H1 (cell line): ENCODE data around the gene TSKU. TPM values are rescaled to one million over a fixed set of nuclear protein-coding genes. Genes with fewer than 3 reads are reported as not detected.

ENCODE experiments used
- CTCF ChIA-PET: fragments of 300-600 bp; sonication (Branson Sonifier 250); formaldehyde crosslinking; loops from one replicate; lab custom pipeline; 2021; ENCODE audit not compliant: partially characterized antibody; lab: Charles Lee
- POLR2A ChIA-PET: fragments of 300-600 bp; sonication (Branson Sonifier 250); formaldehyde crosslinking; loops from one replicate; lab custom pipeline; 2021; ENCODE audit warnings: inconsistent platforms; ENCODE audit not compliant: partially characterized antibody; lab: Charles Lee
- DNase-seq, 2 experiments: peaks; one replicate each; pipeline versions ENCODE4 v3.0.0 to v3.0.0-alpha.2; 2010 to 2022; ENCODE audit warnings: low spot score in 2 of 2, low read depth in 1 of 2, mixed read lengths in 1 of 2
- FAIRE-seq: peaks from 2 replicates; lab custom pipeline; 2011; peaks lifted over from hg19 to GRCh38; lab: Jason Lieb, UNC
- H2AFZ ChIP-seq: 2 replicates; pipeline ENCODE4 v1.8.1; 2012; ENCODE audit warnings: low read length, inconsistent platforms
- H2AK5ac ChIP-seq: 2 replicates; pipeline ENCODE4 v1.6.1; 2013; ENCODE audit warnings: low read depth, low read length
- H2BK120ac ChIP-seq: replicated peaks from 2 replicates; pipeline ENCODE3; 2013; ENCODE audit warnings: low read depth, low read length, inconsistent platforms
- H2BK12ac ChIP-seq: 2 replicates; pipeline ENCODE4 v1.6.1; 2013; ENCODE audit warnings: low read depth, low read length
- H2BK15ac ChIP-seq: 2 replicates; pipeline ENCODE4 v1.6.1; 2013; ENCODE audit warnings: low read length
- H2BK20ac ChIP-seq: 2 replicates; pipeline ENCODE4 v1.6.1; 2013; ENCODE audit warnings: low read length
- H2BK5ac ChIP-seq: 2 replicates; pipeline ENCODE4 v1.6.1; 2013; ENCODE audit warnings: low read depth, low read length
- H3K14ac ChIP-seq: 2 replicates; pipeline ENCODE4 v1.6.1; 2013; ENCODE audit warnings: inconsistent platforms; ENCODE audit not compliant: insufficient read length
- H3K18ac ChIP-seq: 2 replicates; pipeline ENCODE4 v1.6.1; 2013; ENCODE audit warnings: low read length; ENCODE audit errors: extremely low read depth
- H3K23ac ChIP-seq: 2 replicates; pipeline ENCODE4 v1.6.1; 2013; ENCODE audit warnings: inconsistent platforms; ENCODE audit not compliant: insufficient read length
- H3K23me2 ChIP-seq: 2 replicates; pipeline ENCODE4 v1.6.1; 2013; ENCODE audit warnings: low read depth, low read length
- H3K27ac ChIP-seq: 2 replicates; pipeline ENCODE4 v1.6.1; 2011; ENCODE audit warnings: low read depth, low read length, inconsistent platforms
- H3K27me3 ChIP-seq, 4 experiments: replicated peaks in 1 of 4; 1 replicate in 1 of 4; 2 replicates in 3 of 4; pipeline versions ENCODE4 v1.6.1 to v1.8.1; 2011 to 2013; ENCODE audit warnings: low read length in 3 of 4, mild to moderate bottlenecking in 3 of 4, inconsistent platforms in 2 of 4, mixed read lengths in 2 of 4, moderate library complexity in 1 of 4; ENCODE audit not compliant: control insufficient read depth in 3 of 4, insufficient read depth in 3 of 4; ENCODE audit errors: extremely low read depth in 1 of 4
- H3K36me3 ChIP-seq, 4 experiments: 2 replicates each; pipeline versions ENCODE4 v1.6.1 to v1.8.1; 2011 to 2013; ENCODE audit warnings: mild to moderate bottlenecking in 4 of 4, low read length in 3 of 4, moderate library complexity in 2 of 4, control low read depth in 1 of 4, inconsistent platforms in 1 of 4; ENCODE audit not compliant: insufficient read depth in 4 of 4, control insufficient read depth in 2 of 4
- H3K4ac ChIP-seq: replicated peaks from 2 replicates; pipeline ENCODE3; 2013; ENCODE audit warnings: low read length, low read depth, mixed read lengths, inconsistent platforms; ENCODE audit not compliant: insufficient read length
- H3K4me1 ChIP-seq, 4 experiments: replicated peaks in 1 of 4; 1 replicate in 1 of 4; 2 replicates in 3 of 4; pipeline versions ENCODE4 v1.6.1 to v1.8.1; 2011 to 2013; ENCODE audit warnings: low read length in 3 of 4, inconsistent platforms in 2 of 4, mixed read lengths in 1 of 4; ENCODE audit not compliant: insufficient read depth in 4 of 4, control insufficient read depth in 3 of 4
- H3K4me2 ChIP-seq, 2 experiments: 2 replicates each; pipeline versions ENCODE4 v1.6.1 to v1.8.1; 2011 to 2013; ENCODE audit warnings: low read depth in 2 of 2, low read length in 2 of 2, control low read depth in 1 of 2, inconsistent platforms in 1 of 2, mild to moderate bottlenecking in 1 of 2; ENCODE audit not compliant: insufficient read depth in 1 of 2
- H3K4me3 ChIP-seq, 4 experiments: fragments of 200-600, 300-600 bp in 1 of 4; sonication (generic), shearing (Covaris generic), sonication (Bioruptor Twin) in 1 of 4; 2 replicates each; pipeline versions ENCODE4 v1.5.1 to v1.8.1; 2011 to 2016; ENCODE audit warnings: low read length in 4 of 4, low read depth in 3 of 4, control low read depth in 2 of 4, inconsistent platforms in 2 of 4, mild to moderate bottlenecking in 2 of 4, mixed read lengths in 1 of 4, moderate library complexity in 1 of 4; ENCODE audit not compliant: insufficient read depth in 2 of 4; ENCODE audit errors: extremely low read depth in 1 of 4
- H3K56ac ChIP-seq: replicated peaks from 2 replicates; pipeline ENCODE3; 2013; ENCODE audit warnings: low read depth, mild to moderate bottlenecking, mixed read lengths, low read length, inconsistent platforms; ENCODE audit not compliant: insufficient read length
- H3K79me1 ChIP-seq: 2 replicates; pipeline ENCODE4 v1.6.1; 2013; ENCODE audit warnings: low read depth, low read length, control low read depth
- H3K79me2 ChIP-seq, 2 experiments: 2 replicates each; pipeline versions ENCODE4 v1.6.1 to v1.8.1; 2012 to 2013; ENCODE audit warnings: low read length in 2 of 2, mild to moderate bottlenecking in 2 of 2, inconsistent platforms in 1 of 2; ENCODE audit not compliant: insufficient read depth in 2 of 2, control insufficient read depth in 1 of 2
- H3K9ac ChIP-seq, 4 experiments: replicated peaks in 1 of 4; 1 replicate in 1 of 4; 2 replicates in 3 of 4; pipeline versions ENCODE4 v1.6.1 to v1.8.1; 2011 to 2013; ENCODE audit warnings: low read depth in 3 of 4, low read length in 3 of 4, control low read depth in 2 of 4, mild to moderate bottlenecking in 2 of 4, moderate library complexity in 2 of 4, inconsistent platforms in 1 of 4; ENCODE audit errors: extremely low read depth in 1 of 4
- H3K9me3 ChIP-seq, 2 experiments: 2 replicates each; pipeline versions ENCODE4 v1.6.1 to v1.8.1; 2012 to 2013; ENCODE audit warnings: mild to moderate bottlenecking in 2 of 2, moderate library complexity in 2 of 2, control low read depth in 1 of 2, inconsistent platforms in 1 of 2, low read depth in 1 of 2, low read length in 1 of 2, mixed read lengths in 1 of 2; ENCODE audit not compliant: insufficient read depth in 2 of 2
- H4K20me1 ChIP-seq, 2 experiments: replicated peaks in 1 of 2; 2 replicates each; pipeline versions ENCODE3 to v1.8.1; 2011 to 2013; ENCODE audit warnings: inconsistent platforms in 2 of 2, low read length in 2 of 2, mild to moderate bottlenecking in 1 of 2; ENCODE audit not compliant: insufficient read depth in 2 of 2, control insufficient read depth in 1 of 2
- H4K5ac ChIP-seq: 2 replicates; pipeline ENCODE4 v1.6.1; 2013; ENCODE audit warnings: low read length, low read depth, mixed read lengths, inconsistent platforms; ENCODE audit not compliant: insufficient read length
- H4K8ac ChIP-seq: 2 replicates; pipeline ENCODE4 v1.8.0; 2013; ENCODE audit warnings: mild to moderate bottlenecking, moderate library complexity, low read length, inconsistent platforms; ENCODE audit not compliant: insufficient read depth; ENCODE audit errors: extremely low read depth
- H4K91ac ChIP-seq: replicated peaks from 2 replicates; pipeline ENCODE3; 2013; ENCODE audit warnings: low read length, mixed read lengths, inconsistent platforms; ENCODE audit not compliant: insufficient read length
- BRCA1 ChIP-seq: IDR thresholded peaks from 2 replicates; pipeline ENCODE4 v1.6.1; 2012; ENCODE audit warnings: low read depth, low read length, improper control_type of control experiment
- GTF2F1 ChIP-seq: IDR thresholded peaks from 2 replicates; pipeline ENCODE4 v1.6.1; 2012; ENCODE audit warnings: low read depth, low read length, improper control_type of control experiment, borderline replicate concordance
- HDAC6 ChIP-seq: IDR thresholded peaks from one replicate; pipeline ENCODE4 v1.7.1; 2012; ENCODE audit warnings: low read depth, mild to moderate bottlenecking, inconsistent platforms, low read length, moderate library complexity
- NRF1 ChIP-seq: IDR thresholded peaks from 2 replicates; pipeline ENCODE4 v1.6.1; 2011; ENCODE audit warnings: mild to moderate bottlenecking, low read depth, low read length, improper control_type of control experiment
- TEAD4 ChIP-seq: IDR thresholded peaks from 2 replicates; pipeline ENCODE4 v1.6.1; 2012; ENCODE audit warnings: low read depth, low read length, inconsistent platforms, mixed read lengths
- WGBS, 2 experiments: shearing (Covaris generic) in 1 of 2; methylation state at CpG; one replicate each; pipeline versions ENCODE4 v1.1.6 to v1.1.7; 2013 to 2015; ENCODE audit warnings: low lambda C conversion rate in 2 of 2, mixed read lengths in 2 of 2, inconsistent platforms in 1 of 2, low coverage in 1 of 2, missing lambda C conversion rate in 1 of 2; ENCODE audit not compliant: insufficient replicate concordance in 2 of 2, insufficient coverage in 1 of 2, insufficient read length in 1 of 2; ENCODE audit errors: extremely low coverage in 1 of 2, missing lambda C conversion rate in 1 of 2; 5-methylcytosine and 5-hydroxymethylcytosine counted together
- polyA plus RNA-seq, 7 experiments: library from polyadenylated mRNA; depleted of rRNA in 3 of 7; stranded (reverse) in 5 of 7; unstranded in 2 of 7; fragments of >200 nt in 5 of 7; fragments of 200-250 nt in 2 of 7; gene quantifications; 1 replicate in 5 of 7; 2 replicates in 1 of 7; 4 replicates in 1 of 7; pipeline versions ENCODE4 v1.2.1 to v1.2.3, GENCODE V29; 2011 to 2013; ENCODE audit warnings: missing spikeins in 2 of 7, mixed read lengths in 2 of 7
- total RNA-seq: library from RNA; stranded (reverse); fragmentation: NEBNext Ultra II Directional; extraction: Animal tissue kit (Norgen Biotek cat#: 25700); gene quantifications from 2 replicates; pipeline ENCODE4 v1.2.1, GENCODE V29; 2021

The TSKU gene
- total and polyA plus RNA-seq, 2 of the 8 experiments (the other 6 are each of a cell fraction or from before 2014, with no cell fraction given), result 22.8 to 28.4 TPM

DNA sequence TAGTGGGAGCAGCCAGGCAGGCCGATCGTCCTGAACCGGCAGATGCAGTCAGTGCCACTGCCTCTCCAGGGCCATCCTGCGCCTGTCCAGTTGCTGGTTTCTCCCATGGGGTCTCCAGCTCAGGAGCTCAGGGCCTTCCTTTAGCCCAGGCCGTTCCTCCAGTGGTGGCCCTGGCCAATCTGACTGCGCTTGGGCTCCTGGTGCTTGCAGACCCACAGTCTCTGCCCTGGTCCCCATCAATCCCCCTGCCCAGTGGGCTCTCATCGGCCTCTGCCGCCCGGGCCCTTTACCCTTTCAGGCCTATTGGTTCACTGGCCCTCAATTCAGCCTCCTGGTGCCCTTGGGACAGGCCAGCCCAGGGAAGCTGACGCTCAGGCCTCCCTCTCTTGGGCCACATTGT lies 29.2 kb upstream of the TSKU start:
- no peak for FAIRE-seq
- CTCF ChIA-PET, result interaction anchor here (1.0 to 1.8 kb wide), 5 partner anchors 8 to 53 kb away, joined by 3 to 7 read pairs (median 4); no protein-coding TSS in a partner anchor

More for the DNA sequence above, 29.2 kb upstream of the TSKU start:
- H2BK12ac ChIP-seq, result no peak overlapping the region
- POLR2A ChIA-PET, result interaction anchor here (1.6 kb wide), 1 partner anchor 21 kb away, joined by 3 read pairs; no protein-coding TSS in a partner anchor
- H3K79me2 ChIP-seq, result no peaks in the 10 kb centered on the region
- H3K27ac ChIP-seq, result no peak overlapping the region
- H3K14ac ChIP-seq, result no peak overlapping the region
- no peak overlapping the region for H2AK5ac ChIP-seq
- no peak overlapping the region for H2BK20ac ChIP-seq
- H3K4me3 ChIP-seq, result no peak overlapping the region
- H2AFZ ChIP-seq, result no peak overlapping the region
- H3K9ac ChIP-seq, result no peak overlapping the region
- H2BK5ac ChIP-seq, result no peak overlapping the region
- no peak overlapping the region for H3K4ac ChIP-seq
- H3K56ac ChIP-seq, result no peak overlapping the region
- no peak overlapping the region for H3K18ac ChIP-seq
- WGBS, 2 experiments, result 87% methylated on average over 10 of the region's 10 CpGs; no CpG with 5 or more reads in 1 of the 2 experiments
- H4K91ac ChIP-seq, result no peak overlapping the region
- no peak overlapping the region for H2BK15ac ChIP-seq
- no peaks in the 10 kb centered on the region for H3K79me1 ChIP-seq
- H3K23ac ChIP-seq, result no peak overlapping the region
- H3K4me2 ChIP-seq, result no peak overlapping the region
- TF ChIP-seq HDAC6 (no peak), NRF1 (no peak), TEAD4 (no peak), GTF2F1 (no peak), BRCA1 (no peak)
- H3K4me1 ChIP-seq, result peaks cover 0 to 12% (median 4%) of the 10 kb centered on the region in 4 experiments; a peak in 6 of 7 replicates
- H3K36me3 ChIP-seq, result no peaks in the 10 kb centered on the region
- H2BK120ac ChIP-seq, result no peak overlapping the region
- no peaks in the 10 kb centered on the region for H4K20me1 ChIP-seq
- no peak overlapping the region for H4K5ac ChIP-seq
- no peaks in the 10 kb centered on the region for H3K23me2 ChIP-seq
- no peak for DNase-seq
- no peaks in the 10 kb centered on the region for H3K27me3 ChIP-seq
- no peaks in the 10 kb centered on the region for H3K9me3 ChIP-seq
- peak overlapping the region; percentile 0; the same call in 1 of the 2 replicates for H4K8ac ChIP-seq
